Activated T-helper 2 cell treated with anti-CD3 and anti-CD28 coated beads, Interferon-gamma antibody, Interleukin-2, Interleukin-4, amounts not matched to agents 10 μg/mL and 5 μg/mL and 100 μg/mL, durations not matched to agents 14 hours and 24 hours and 36 hours (primary cell): ENCODE measurements around the gene HSFX1. TPM values are rescaled to one million over a fixed set of nuclear protein-coding genes. Genes with fewer than 3 reads are reported as not detected.
"Not testable (repeated sequence)": the region's sequence is repeated elsewhere in the genome, so short reads cannot be mapped to it uniquely, and the experiment has no call there.

ENCODE experiments used
- DNase-seq: peaks from one replicate; pipeline ENCODE4 v3.0.0; 2021; ENCODE audit warnings: low spot score
- H3K27ac Mint-ChIP-seq: one replicate; pipeline ENCODE4 v1.8.0; 2021; ENCODE audit warnings: mixed read lengths
- H3K27me3 Mint-ChIP-seq: one replicate; pipeline ENCODE4 v1.8.0; 2021; ENCODE audit warnings: low read depth, mixed read lengths
- H3K36me3 Mint-ChIP-seq: one replicate; pipeline ENCODE4 v1.8.0; 2021; ENCODE audit warnings: low read depth, mixed read lengths
- H3K4me1 Mint-ChIP-seq: one replicate; pipeline ENCODE4 v1.8.0; 2021; ENCODE audit warnings: low read depth, mixed read lengths
- H3K4me3 Mint-ChIP-seq: one replicate; pipeline ENCODE4 v1.8.0; 2021; ENCODE audit warnings: low read depth, mild to moderate bottlenecking, moderate library complexity, mixed read lengths
- H3K9me3 Mint-ChIP-seq: one replicate; pipeline ENCODE4 v1.8.0; 2021; ENCODE audit warnings: mixed read lengths
- intact Hi-C: fragments of 100-400 bp; cut with micrococcal nuclease; formaldehyde crosslinking; loops from one replicate; pipeline ENCODE4 v1.15.1; 2023
- total RNA-seq: library from RNA; stranded (reverse); gene quantifications from 2 replicates; pipeline ENCODE4 v1.2.3, GENCODE V29; 2022

HSFX1 gene
- total RNA-seq, 1 donor from 2014 or later: 0.57 TPM

DNA sequence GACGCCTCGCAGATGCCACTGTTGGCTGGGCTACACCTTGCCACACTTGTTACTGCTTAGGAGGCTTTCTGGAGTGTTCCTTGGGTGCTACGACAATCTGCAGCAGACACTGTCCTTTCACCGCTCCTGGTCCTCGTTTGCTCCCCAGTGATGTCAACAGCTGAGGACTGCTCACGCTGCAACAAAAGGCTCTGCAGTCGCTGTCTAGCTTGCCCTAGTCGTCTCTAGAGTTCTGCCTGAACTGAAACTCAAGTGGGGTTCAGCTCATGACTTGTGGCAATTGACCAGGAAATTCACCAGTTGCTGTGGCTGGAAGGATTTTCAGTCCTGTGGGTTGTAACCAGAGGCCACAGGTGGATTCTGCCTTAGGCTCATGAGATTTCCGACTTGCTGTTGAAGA is 842 bp upstream of the HSFX1 start:
- H3K9me3 Mint-ChIP-seq, H3K4me1 Mint-ChIP-seq, intact Hi-C loops, DNase-seq, H3K27ac Mint-ChIP-seq, H3K27me3 Mint-ChIP-seq, H3K36me3 Mint-ChIP-seq, H3K4me3 Mint-ChIP-seq: not testable (repeated sequence)

DNA sequence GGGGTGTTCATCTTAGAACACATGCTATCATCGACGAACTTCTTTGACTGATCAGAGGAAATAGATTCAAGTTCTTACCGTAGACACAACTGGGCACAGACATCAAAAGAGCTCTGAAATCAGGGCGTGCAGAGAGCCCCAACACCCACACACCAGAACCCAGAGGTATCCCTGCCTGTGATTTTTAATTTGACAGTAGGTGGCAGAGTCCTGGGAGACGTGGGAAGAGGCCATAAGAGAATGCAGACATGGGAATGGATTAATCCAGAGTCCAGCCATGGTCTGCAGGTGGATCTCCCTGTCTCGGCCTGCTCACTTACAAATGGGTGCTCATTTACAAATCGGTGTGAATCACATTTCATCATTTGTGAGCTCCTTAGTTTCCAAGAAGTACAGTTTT is 4.1 kb downstream of the HSFX1 start:
- intact Hi-C loops, H3K36me3 Mint-ChIP-seq, H3K9me3 Mint-ChIP-seq: not testable (repeated sequence)

DNA sequence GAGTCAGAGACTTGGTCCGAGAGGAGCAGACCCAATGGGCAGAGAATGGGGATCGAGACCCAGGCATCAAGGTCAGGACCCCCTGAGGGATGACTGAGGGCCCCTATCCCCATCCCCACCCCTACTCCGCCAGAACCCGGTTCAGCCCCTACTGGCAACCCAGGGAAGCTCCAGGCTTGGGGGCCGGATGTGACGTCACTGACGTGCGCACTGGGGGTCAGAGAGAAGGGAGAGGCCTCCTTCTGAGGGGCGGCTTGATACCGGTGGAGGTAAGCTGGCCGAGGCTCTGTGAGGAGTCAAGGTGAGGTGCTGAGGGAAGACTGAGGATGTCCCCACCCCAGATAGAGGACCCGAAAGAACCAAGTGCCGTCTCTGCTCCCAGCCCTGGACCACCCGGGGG is 7.9 kb downstream of the HSFX1 start, which contains the start of gene MAGEA9:
Gene MAGEA9 (plus strand): TSS at position 204 of the 400 bp plus-strand sequence. CDS start 4,281 bp downstream, outside the sequence.
- H3K27me3 Mint-ChIP-seq, H3K36me3 Mint-ChIP-seq, intact Hi-C loops, DNase-seq, H3K4me3 Mint-ChIP-seq, H3K9me3 Mint-ChIP-seq, H3K27ac Mint-ChIP-seq, H3K4me1 Mint-ChIP-seq: not testable (repeated sequence)

More for the DNA sequence above, 4.1 kb downstream of the HSFX1 start:
- not testable (repeated sequence) for DNase-seq, H3K27ac Mint-ChIP-seq, H3K4me3 Mint-ChIP-seq, H3K4me1 Mint-ChIP-seq, H3K27me3 Mint-ChIP-seq

DNA sequence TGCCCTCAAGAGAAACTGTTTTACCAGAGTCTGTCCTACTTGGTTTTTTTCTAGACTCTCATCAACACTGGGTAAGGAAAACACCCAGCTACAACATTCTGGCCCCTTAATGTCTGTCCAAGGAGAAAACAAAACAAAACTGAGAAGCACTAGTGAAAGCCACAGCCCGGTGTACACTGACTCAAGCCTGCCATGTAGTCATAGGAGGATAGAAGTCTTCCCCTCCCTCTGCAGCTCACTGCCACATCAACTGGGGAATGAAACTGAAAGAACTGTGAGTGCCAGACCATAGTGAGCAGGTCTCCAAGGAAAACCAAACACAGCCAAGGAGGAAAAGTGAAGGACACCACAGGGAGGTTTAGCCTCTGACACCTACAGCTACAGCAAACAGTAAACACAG is 21.7 kb downstream of the HSFX1 start:
- H3K4me3 Mint-ChIP-seq, H3K36me3 Mint-ChIP-seq, DNase-seq, H3K9me3 Mint-ChIP-seq, H3K27me3 Mint-ChIP-seq, intact Hi-C loops: not testable (repeated sequence)
- Mint-ChIP-seq H3K4me1 (peaks cover 19% of the 10 kb centered on the region), H3K27ac (peak overlapping the region; percentile 17)

DNA sequence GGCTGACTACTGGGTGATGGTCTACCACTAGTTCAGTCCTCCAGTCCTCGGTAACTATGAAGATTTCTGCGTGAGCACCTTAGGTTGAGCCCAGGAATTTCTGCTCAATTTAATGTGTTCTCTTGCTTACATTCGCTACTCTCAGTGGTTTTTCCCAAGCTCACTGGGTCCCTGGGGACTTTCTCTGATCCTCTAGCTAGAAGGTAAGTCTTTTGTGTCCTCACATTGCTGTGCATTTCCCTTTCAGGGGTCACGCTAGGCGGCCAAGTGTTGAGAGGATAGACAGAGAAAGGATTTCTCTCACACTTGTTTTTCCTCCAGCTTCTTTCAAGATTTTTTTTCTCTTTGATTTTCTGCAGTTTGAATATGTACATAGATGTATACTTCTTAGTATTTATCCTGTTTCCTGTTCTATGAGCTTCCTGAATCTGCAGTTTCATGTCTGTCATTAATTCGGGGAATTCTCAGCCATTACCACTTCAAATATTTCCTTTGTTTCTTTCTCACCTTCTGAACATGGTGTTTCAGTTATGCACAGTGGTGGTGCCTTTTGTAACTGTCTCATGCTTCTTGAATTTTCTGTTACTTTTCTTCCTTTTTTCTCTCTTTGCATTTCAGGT is 25.3 kb downstream of the HSFX1 start:
- Mint-ChIP-seq H3K9me3 (no peaks in the 10 kb centered on the region), H3K36me3 (no peaks in the 10 kb centered on the region), H3K27ac (peak overlapping the region; percentile 47), H3K4me1 (peaks cover 23% of the 10 kb centered on the region), H3K4me3 (no peak overlapping the region), H3K27me3 (peaks cover 1% of the 10 kb centered on the region)
- intact Hi-C loops: no loop called here
- no peak for DNase-seq

DNA sequence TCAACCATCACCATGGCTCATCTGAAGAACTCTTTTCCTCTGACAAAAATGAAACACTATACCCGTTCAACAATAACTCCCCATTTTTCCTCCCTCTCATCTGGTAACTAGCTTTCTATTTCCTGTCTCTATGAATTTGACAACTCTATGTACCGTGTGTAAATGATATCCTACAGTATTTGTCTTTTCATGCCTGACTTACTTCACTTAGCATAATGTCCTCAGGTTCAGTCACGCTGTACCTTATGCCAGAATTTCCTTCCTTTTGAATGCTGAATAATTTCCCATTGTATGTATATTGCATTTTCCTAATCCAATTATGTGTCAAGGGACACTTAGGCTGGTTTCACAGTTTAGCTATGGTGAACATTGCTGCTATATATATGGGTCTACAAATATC is 26.1 kb downstream of the HSFX1 start:
- no peak overlapping the region for H3K4me3 Mint-ChIP-seq

DNA sequence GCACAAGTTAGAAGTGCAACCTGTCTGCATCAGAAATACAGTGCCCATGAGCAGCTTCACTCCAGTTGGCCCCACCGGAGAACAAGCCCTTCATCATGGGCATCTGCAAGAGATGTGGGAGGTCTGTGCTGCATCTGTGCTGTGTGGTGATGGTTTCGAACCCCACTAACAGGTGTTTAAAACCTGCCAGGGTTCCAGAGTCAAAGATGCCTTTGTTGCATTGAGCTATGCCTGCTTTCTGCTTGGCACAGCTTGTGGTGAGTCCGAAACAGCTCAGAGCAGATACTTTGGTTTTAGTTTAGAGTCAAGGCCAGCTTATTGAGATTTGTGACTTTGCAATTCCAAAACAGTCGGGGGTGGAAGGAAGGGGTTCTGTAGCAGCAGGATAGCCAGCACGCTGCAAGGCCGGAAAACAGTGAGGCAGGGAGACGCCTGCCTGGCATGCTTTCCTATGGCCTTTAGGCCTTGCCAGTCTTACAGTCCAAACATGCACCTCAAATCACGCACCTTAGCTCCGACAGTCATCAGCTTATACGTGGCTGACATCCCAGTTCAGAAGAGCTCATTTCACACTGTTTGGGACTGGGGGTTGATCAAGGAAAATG is 29.7 kb downstream of the HSFX1 start:
- H3K36me3 Mint-ChIP-seq: no peaks in the 10 kb centered on the region

More for the DNA sequence above, 26.1 kb downstream of the HSFX1 start:
- H3K27ac Mint-ChIP-seq: no peak overlapping the region
- DNase-seq: no peak
- H3K36me3 Mint-ChIP-seq: no peaks in the 10 kb centered on the region
- H3K27me3 Mint-ChIP-seq: peaks cover 1% of the 10 kb centered on the region
- peaks cover 23% of the 10 kb centered on the region for H3K4me1 Mint-ChIP-seq
- H3K9me3 Mint-ChIP-seq: no peaks in the 10 kb centered on the region
- intact Hi-C loops: no loop called here

DNA sequence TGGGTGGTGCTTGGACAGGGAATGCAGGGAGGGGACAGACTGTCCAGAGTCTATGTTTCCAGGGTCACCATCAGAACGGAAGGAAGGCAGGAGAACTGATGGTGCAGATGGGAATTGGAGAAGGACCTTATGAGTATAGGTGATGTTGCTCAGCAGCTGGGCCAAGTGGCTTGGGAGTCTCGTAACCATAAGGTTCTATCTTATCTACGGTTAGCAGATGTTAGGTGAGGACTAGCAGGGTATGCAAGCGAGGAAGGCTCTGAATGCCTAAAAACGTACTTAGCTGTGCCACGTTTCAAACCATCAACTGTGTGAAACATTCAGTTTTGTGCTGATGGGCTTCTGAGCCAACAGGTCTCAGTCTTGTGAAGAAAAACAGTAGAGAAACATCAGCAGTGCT is 30.2 kb downstream of the HSFX1 start:
- Mint-ChIP-seq H3K9me3 (no peaks in the 10 kb centered on the region), H3K27me3 (peaks cover 1% of the 10 kb centered on the region), H3K4me3 (no peak overlapping the region), H3K36me3 (no peaks in the 10 kb centered on the region), H3K4me1 (peaks cover 12% of the 10 kb centered on the region), H3K27ac (no peak overlapping the region)
- no peak for DNase-seq
- intact Hi-C loops: no loop called here

More for the DNA sequence above, 29.7 kb downstream of the HSFX1 start:
- Mint-ChIP-seq H3K9me3 (no peaks in the 10 kb centered on the region), H3K4me3 (no peak overlapping the region), H3K27ac (no peak overlapping the region), H3K27me3 (peaks cover 1% of the 10 kb centered on the region), H3K4me1 (peaks cover 12% of the 10 kb centered on the region)
- intact Hi-C loops: no loop called here
- no peak for DNase-seq

DNA sequence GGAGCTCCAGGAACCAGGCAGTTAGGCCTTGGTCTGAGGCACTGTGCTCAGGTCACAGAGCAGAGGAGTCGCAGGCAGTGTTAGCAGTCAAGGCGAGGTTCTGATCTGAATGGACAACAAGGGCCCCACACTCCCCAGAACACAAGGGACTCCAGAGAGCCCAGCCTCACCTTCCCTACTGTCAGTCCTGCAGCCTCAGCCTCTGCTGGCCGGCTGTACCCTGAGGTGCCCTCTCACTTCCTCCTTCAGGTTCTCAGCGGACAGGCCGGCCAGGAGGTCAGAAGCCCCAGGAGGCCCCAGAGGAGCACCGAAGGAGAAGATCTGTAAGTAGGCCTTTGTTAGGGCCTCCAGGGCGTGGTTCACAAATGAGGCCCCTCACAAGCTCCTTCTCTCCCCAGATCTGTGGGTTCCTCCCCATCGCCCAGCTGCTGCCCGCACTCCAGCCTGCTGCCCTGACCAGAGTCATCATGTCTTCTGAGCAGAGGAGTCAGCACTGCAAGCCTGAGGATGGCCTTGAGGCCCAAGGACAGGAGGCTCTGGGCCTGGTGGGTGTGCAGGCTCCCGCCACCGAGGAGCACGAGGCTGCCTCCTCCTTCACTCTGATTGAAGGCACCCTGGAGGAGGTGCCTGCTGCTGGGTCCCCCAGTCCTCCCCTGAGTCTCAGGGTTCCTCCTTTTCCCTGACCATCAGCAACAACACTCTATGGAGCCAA is 34.0 kb downstream of the HSFX1 start:
- H3K4me1 Mint-ChIP-seq: no peaks in the 10 kb centered on the region

DNA sequence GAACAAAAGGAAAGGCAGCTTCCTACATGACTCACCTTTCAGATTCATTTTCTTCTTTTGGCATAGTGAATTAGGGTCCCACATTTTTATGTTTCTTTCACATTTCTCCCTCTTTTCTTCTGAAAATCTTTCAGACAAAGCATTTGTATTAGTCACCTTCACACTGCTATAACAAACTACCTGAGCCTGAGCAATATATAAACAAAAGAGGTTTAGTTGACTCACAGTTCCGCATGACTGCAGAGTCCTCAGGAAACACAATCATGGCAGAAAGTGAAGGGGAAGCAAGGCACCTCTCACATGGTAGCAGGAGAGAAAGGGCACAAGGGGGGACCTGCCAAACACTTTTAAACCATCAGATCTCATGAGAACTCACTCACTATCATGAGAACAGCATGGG is 44.8 kb downstream of the HSFX1 start:
- intact Hi-C loops: no loop called here
- Mint-ChIP-seq H3K27me3 (peaks cover 24% of the 10 kb centered on the region), H3K9me3 (no peaks in the 10 kb centered on the region), H3K4me3 (no peak overlapping the region), H3K36me3 (no peaks in the 10 kb centered on the region), H3K4me1 (no peaks in the 10 kb centered on the region), H3K27ac (no peak overlapping the region)
- DNase-seq: no peak

More for the DNA sequence above, 34.0 kb downstream of the HSFX1 start:
- intact Hi-C loops: no loop called here
- H3K4me3 Mint-ChIP-seq: no peak overlapping the region
- no peak for DNase-seq
- H3K27me3 Mint-ChIP-seq: peaks cover 2% of the 10 kb centered on the region
- H3K9me3 Mint-ChIP-seq: no peaks in the 10 kb centered on the region
- no peaks in the 10 kb centered on the region for H3K36me3 Mint-ChIP-seq
- no peak overlapping the region for H3K27ac Mint-ChIP-seq

DNA sequence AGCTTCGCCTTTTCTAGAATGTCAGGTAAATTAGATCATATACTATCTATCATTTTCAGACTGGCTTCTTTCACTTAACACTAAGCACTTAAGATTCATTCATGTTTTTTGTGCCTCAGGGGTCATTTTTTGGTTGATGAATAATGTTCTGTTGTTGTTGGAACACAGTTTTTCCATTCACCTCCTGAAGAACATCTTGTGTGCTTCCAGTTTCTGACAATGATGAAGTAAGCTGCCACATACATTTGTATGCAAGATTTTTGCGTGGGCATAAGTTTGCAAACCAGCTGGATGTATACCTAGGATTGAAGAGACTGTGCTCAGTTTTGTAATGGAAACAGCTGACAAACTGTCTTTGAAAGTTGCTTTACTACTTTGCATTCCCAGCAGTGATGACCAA is 45.5 kb downstream of the HSFX1 start:
- H3K4me1 Mint-ChIP-seq: no peaks in the 10 kb centered on the region
- intact Hi-C loops: no loop called here
- no peaks in the 10 kb centered on the region for H3K9me3 Mint-ChIP-seq
- H3K4me3 Mint-ChIP-seq: no peak overlapping the region
- DNase-seq: no peak
- no peaks in the 10 kb centered on the region for H3K36me3 Mint-ChIP-seq
- H3K27ac Mint-ChIP-seq: no peak overlapping the region
- peaks cover 23% of the 10 kb centered on the region for H3K27me3 Mint-ChIP-seq

DNA sequence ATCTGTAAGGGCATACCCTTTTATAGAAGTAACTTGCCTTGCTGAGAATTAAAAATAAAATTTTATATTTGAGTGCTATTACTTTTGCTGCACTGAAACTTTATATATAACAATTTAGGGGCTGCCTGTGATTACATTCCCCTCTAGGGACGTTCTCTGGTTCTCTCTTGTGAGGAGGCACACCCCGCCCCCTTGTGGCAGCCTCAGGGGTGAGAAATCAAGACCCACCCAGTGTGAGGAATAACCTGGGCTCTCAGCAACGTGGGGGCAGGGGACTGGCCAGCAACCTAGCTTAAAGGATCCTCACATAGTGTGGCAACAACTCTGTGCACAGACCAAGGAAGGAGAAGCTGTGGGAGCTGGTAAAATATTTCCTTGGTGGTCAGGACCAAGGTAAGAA is 51.6 kb downstream of the HSFX1 start:
- intact Hi-C loops: no loop called here
- H3K4me1 Mint-ChIP-seq: peaks cover 23% of the 10 kb centered on the region
- H3K9me3 Mint-ChIP-seq: no peaks in the 10 kb centered on the region
- H3K36me3 Mint-ChIP-seq: no peaks in the 10 kb centered on the region
- no peak overlapping the region for H3K27ac Mint-ChIP-seq
- H3K27me3 Mint-ChIP-seq: peaks cover 14% of the 10 kb centered on the region
- DNase-seq: no peak
- no peak overlapping the region for H3K4me3 Mint-ChIP-seq
